DOHH2 (cell line): Measurements from ENCODE around the gene CAMTA1.
"Not testable (repeated sequence)": the region's sequence is repeated elsewhere in the genome, so short reads cannot be mapped to it uniquely, and the experiment has no call there.

ENCODE experiments used
- H3F3A ChIP-seq: fragments of 200-600 bp; sonication (generic), shearing (Covaris generic); 2 replicates; pipeline ENCODE4 v1.6.0; 2016; ENCODE audit warnings: antibody characterized with exemption, mild to moderate bottlenecking; ENCODE audit not compliant: control insufficient read depth, insufficient read depth
- H3K27ac ChIP-seq: fragments of 200-600 bp; sonication (generic); 2 replicates; pipeline ENCODE4 v1.5.1; 2014; ENCODE audit warnings: low read depth, mild to moderate bottlenecking, low read length, moderate library complexity
- H3K27me3 ChIP-seq: fragments of 200-600 bp; sonication (generic); 2 replicates; pipeline ENCODE4 v1.6.1; 2014; ENCODE audit warnings: mild to moderate bottlenecking, low read length, mixed read lengths; ENCODE audit not compliant: control insufficient read depth
- H3K36me3 ChIP-seq: fragments of 200-600 bp; sonication (generic); 2 replicates; pipeline ENCODE4 v1.6.1; 2014; ENCODE audit warnings: mild to moderate bottlenecking, low read length, moderate library complexity, mixed read lengths; ENCODE audit not compliant: control insufficient read depth
- H3K4me1 ChIP-seq: fragments of 200-600 bp; sonication (generic); 2 replicates; pipeline ENCODE4 v1.6.1; 2014; ENCODE audit warnings: mild to moderate bottlenecking, low read length, mixed read lengths; ENCODE audit not compliant: control insufficient read depth
- H3K4me2 ChIP-seq: fragments of 200-600 bp; sonication (generic); 2 replicates; pipeline ENCODE4 v1.6.0; 2014; ENCODE audit warnings: mild to moderate bottlenecking, low read length, moderate library complexity
- H3K4me3 ChIP-seq: fragments of 200-600 bp; sonication (generic); 2 replicates; pipeline ENCODE4 v1.5.1; 2014; ENCODE audit warnings: mild to moderate bottlenecking, low read length, mixed read lengths
- H3K79me2 ChIP-seq: fragments of 200-600 bp; sonication (generic); 2 replicates; pipeline ENCODE4 v1.6.1; 2014; ENCODE audit warnings: mild to moderate bottlenecking, low read length, mixed read lengths; ENCODE audit not compliant: control insufficient read depth
- H3K9me2 ChIP-seq: fragments of 200-600 bp; sonication (generic); replicated peaks from 2 replicates; pipeline ENCODE4 v1.6.1; 2014; ENCODE audit warnings: mild to moderate bottlenecking, low read length, mixed read lengths; ENCODE audit not compliant: control insufficient read depth
- H3K9me3 ChIP-seq: fragments of 200-600 bp; sonication (generic); 2 replicates; pipeline ENCODE4 v1.6.1; 2014; ENCODE audit warnings: antibody characterized with exemption, low read length, mixed read lengths; ENCODE audit not compliant: control insufficient read depth, insufficient read depth
- H4K20me1 ChIP-seq: fragments of 200-600 bp; sonication (generic); 2 replicates; pipeline ENCODE4 v1.6.0; 2014; ENCODE audit warnings: low read depth, mild to moderate bottlenecking, antibody characterized with exemption, low read length, moderate library complexity; ENCODE audit not compliant: control insufficient read depth, insufficient read depth
- CTCF ChIP-seq: fragments of 200-600 bp; sonication (generic); IDR thresholded peaks from one replicate; pipeline ENCODE4 v1.5.1; 2014; ENCODE audit warnings: antibody characterized with exemption, mild to moderate bottlenecking, low read depth, low read length; ENCODE audit not compliant: poor library complexity, severe bottlenecking
- EZH2phosphoT487 ChIP-seq: fragments of 200-600 bp; sonication (generic); IDR thresholded peaks from 2 replicates; pipeline ENCODE4 v1.6.1; 2017; ENCODE audit warnings: borderline replicate concordance, mild to moderate bottlenecking, antibody characterized with exemption, low read length, moderate library complexity, mixed read lengths

Gene CAMTA1

GRCh38 chr1:7596126-7596965, 811.1 kb downstream of the CAMTA1 start:
- Histone ChIP-seq H3K9me2 (no peaks in the 10 kb centered on the region), H3K27ac (no peak overlapping the region), H3K36me3 (no peaks in the 10 kb centered on the region), H3K4me1 (no peaks in the 10 kb centered on the region), H3K4me3 (no peak overlapping the region), H3K4me2 (no peak overlapping the region), H3K27me3 (no peaks in the 10 kb centered on the region), H3K9me3 (no peaks in the 10 kb centered on the region), H4K20me1 (no peaks in the 10 kb centered on the region), H3F3A (no peaks in the 10 kb centered on the region), H3K79me2 (no peaks in the 10 kb centered on the region)
- no peak for TF ChIP-seq CTCF
- TF ChIP-seq EZH2phosphoT487: no peak

- H3K79me2 ChIP-seq, H3K9me2 ChIP-seq, H3K27ac ChIP-seq, H3K4me2 ChIP-seq, H3K4me3 ChIP-seq, H3K27me3 ChIP-seq, H3K36me3 ChIP-seq, H3K9me3 ChIP-seq, H4K20me1 ChIP-seq, H3K4me1 ChIP-seq, H3F3A ChIP-seq: not testable (repeated sequence)
Measured at GRCh38 chr1:7598058-7598457, 812.8 kb downstream of the CAMTA1 start.

- not testable (repeated sequence) for H3K27ac ChIP-seq, H3K4me2 ChIP-seq, H4K20me1 ChIP-seq, H3K36me3 ChIP-seq, H3K9me3 ChIP-seq, H3K9me2 ChIP-seq, H3K27me3 ChIP-seq, H3K4me3 ChIP-seq, H3K4me1 ChIP-seq, H3K79me2 ChIP-seq, H3F3A ChIP-seq
Measured at GRCh38 chr1:7604906-7605305, 819.7 kb downstream of the CAMTA1 start.

GRCh38 chr1:7606096-7606495, 820.8 kb downstream of the CAMTA1 start:
- H3K4me2 ChIP-seq: no peak overlapping the region
- H3K9me2 ChIP-seq: no peaks in the 10 kb centered on the region
- H3K4me1 ChIP-seq: no peaks in the 10 kb centered on the region
- H3K79me2 ChIP-seq: no peaks in the 10 kb centered on the region
- no peaks in the 10 kb centered on the region for H3F3A ChIP-seq
- H3K27ac ChIP-seq: no peak overlapping the region
- H4K20me1 ChIP-seq: no peaks in the 10 kb centered on the region
- H3K9me3 ChIP-seq: no peaks in the 10 kb centered on the region
- no peak for TF ChIP-seq CTCF
- no peak for TF ChIP-seq EZH2phosphoT487
- no peaks in the 10 kb centered on the region for H3K27me3 ChIP-seq
- H3K36me3 ChIP-seq: no peaks in the 10 kb centered on the region
- H3K4me3 ChIP-seq: no peak overlapping the region
